Neural progenitor cell (in vitro differentiated cells): ENCODE measurements around the gene WWOX.

Experiments
- EZH2 ChIP-seq: fragments of 200-600 bp; sonication (generic); IDR thresholded peaks from 2 replicates; pipeline ENCODE4 v1.6.1; 2017; ENCODE audit warnings: antibody characterized with exemption, mild to moderate bottlenecking, moderate library complexity
- EZH2phosphoT487 ChIP-seq: fragments of 200-600 bp; sonication (generic); IDR thresholded peaks from 2 replicates; pipeline ENCODE4 v1.6.1; 2017; ENCODE audit warnings: antibody characterized with exemption
- TF ChIP-seq, protein P1 (sequence below): fragments of 200-600 bp; sonication (generic); IDR thresholded peaks from 2 replicates; pipeline ENCODE4 v1.5.1; 2017; ENCODE audit warnings: antibody characterized with exemption, mild to moderate bottlenecking

DNA sequence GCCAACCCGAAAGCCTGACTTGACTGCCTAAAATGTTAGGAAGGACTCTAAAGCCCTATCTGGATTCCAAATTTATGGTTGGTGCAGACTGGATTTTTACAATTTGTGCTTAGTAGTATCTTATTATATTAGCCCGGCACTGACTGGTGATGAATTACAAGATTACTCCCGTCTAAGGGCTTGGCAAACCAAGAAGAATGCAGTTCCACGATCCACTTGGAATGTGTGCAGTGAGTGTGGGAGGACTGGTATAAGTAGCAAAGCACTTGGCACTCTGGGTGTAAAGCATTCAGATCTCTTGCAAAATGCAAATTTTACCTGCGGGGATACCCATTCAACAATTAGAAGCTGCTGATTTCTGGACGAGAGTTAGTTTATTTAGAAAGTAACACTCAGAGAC, 961.7 kb downstream of the WWOX start:
- TF ChIP-seq, protein P1, sequence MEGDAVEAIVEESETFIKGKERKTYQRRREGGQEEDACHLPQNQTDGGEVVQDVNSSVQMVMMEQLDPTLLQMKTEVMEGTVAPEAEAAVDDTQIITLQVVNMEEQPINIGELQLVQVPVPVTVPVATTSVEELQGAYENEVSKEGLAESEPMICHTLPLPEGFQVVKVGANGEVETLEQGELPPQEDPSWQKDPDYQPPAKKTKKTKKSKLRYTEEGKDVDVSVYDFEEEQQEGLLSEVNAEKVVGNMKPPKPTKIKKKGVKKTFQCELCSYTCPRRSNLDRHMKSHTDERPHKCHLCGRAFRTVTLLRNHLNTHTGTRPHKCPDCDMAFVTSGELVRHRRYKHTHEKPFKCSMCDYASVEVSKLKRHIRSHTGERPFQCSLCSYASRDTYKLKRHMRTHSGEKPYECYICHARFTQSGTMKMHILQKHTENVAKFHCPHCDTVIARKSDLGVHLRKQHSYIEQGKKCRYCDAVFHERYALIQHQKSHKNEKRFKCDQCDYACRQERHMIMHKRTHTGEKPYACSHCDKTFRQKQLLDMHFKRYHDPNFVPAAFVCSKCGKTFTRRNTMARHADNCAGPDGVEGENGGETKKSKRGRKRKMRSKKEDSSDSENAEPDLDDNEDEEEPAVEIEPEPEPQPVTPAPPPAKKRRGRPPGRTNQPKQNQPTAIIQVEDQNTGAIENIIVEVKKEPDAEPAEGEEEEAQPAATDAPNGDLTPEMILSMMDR = no peak
- TF ChIP-seq EZH2 = no peak
- no peak for TF ChIP-seq EZH2phosphoT487
